Coronary artery (tissue), 2 donors: ENCODE measurements around the gene MCC.

Source experiments
- DNase-seq: peaks from one replicate; pipeline ENCODE4 v3.0.0-alpha.2; 2017; ENCODE audit warnings: low spot score
- H3K27ac ChIP-seq, 2 donors: fragments of 200-600 bp; sonication (generic); one replicate each; pipeline ENCODE4 v1.5.1; 2016 to 2019
- H3K4me3 ChIP-seq: fragments of 200-600 bp; sonication (generic); 2 replicates; pipeline ENCODE4 v1.5.1; 2016; ENCODE audit warnings: mild to moderate bottlenecking, moderate library complexity
- CTCF ChIP-seq: fragments of 200-600 bp; sonication (generic); IDR thresholded peaks from one replicate; pipeline ENCODE4 v1.5.1; 2019; ENCODE audit warnings: antibody characterized with exemption

MCC gene

GRCh38 chr5:113218200-113218599 is 270.1 kb downstream of the MCC start:
- TF ChIP-seq CTCF, result no peak
- H3K4me3 ChIP-seq, result no peak overlapping the region
- no peak overlapping the region for H3K27ac ChIP-seq
- DNase-seq, result no peak

- H3K4me3 ChIP-seq, result no peak overlapping the region
- no peak for DNase-seq
- no peak for TF ChIP-seq CTCF
- H3K27ac ChIP-seq, result no peak overlapping the region
These were observed 270.6 kb downstream of the MCC start for GRCh38 chr5:113217619-113218184.

GRCh38 chr5:113216545-113216944 is 271.7 kb downstream of the MCC start:
- H3K27ac ChIP-seq, result no peak overlapping the region
- DNase-seq, result no peak
- no peak overlapping the region for H3K4me3 ChIP-seq
- no peak for TF ChIP-seq CTCF

GRCh38 chr5:113215401-113216060 is 272.7 kb downstream of the MCC start:
- H3K4me3 ChIP-seq, result no peak overlapping the region
- no peak overlapping the region for H3K27ac ChIP-seq
- no peak for DNase-seq
- TF ChIP-seq CTCF, result no peak

GRCh38 chr5:113214606-113215323 is 273.5 kb downstream of the MCC start:
- no peak for DNase-seq

GRCh38 chr5:113213551-113214425 is 274.5 kb downstream of the MCC start:
- TF ChIP-seq CTCF, result no peak
- no peak for DNase-seq
- H3K4me3 ChIP-seq, result no peak overlapping the region
- H3K27ac ChIP-seq, result no peak overlapping the region

More at GRCh38 chr5:113214606-113215323, 273.5 kb downstream of the MCC start:
- no peak overlapping the region for H3K4me3 ChIP-seq
- TF ChIP-seq CTCF, result no peak
- no peak overlapping the region for H3K27ac ChIP-seq
